Measurements from ENCODE around the gene PLEKHA1. TPM values are rescaled to one million over a fixed set of nuclear protein-coding genes. Genes with fewer than 3 reads are reported as not detected.
A peak's percentile ranks its signal among the peaks of the same experiment; 100 is the strongest.

The PLEKHA1 gene
- total and polyA plus RNA-seq, 2 of the 13 experiments (the other 11 are each of a cell fraction or from before 2014, with no cell fraction given), result 32.2 to 53.3 TPM

DNA sequence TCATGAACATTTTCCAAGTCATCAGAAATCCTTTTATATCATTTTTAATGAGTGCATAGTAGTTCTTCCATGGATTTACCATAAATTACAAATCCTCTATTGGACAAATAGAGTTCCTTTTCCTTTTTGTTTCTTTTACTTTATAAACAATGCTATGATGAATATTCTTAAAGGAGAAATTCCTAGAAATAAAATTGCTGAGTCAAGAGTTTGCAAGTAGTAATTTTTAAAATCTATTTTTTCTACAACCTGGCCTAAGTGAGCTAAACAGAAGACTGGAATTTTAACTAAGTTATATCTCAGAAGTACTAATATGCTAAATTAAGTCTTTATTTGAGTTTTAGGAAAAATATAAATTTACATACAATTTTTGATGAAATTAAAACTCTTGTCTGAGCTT lies 38.8 kb downstream of the PLEKHA1 start:
- H3K79me2 ChIP-seq (ENCODE audit: insufficient read depth, low read length), result no peaks in the 10 kb centered on the region
- H4K20me1 ChIP-seq (ENCODE audit: insufficient read depth, low read length), result no peaks in the 10 kb centered on the region
- no peaks in the 10 kb centered on the region for H3K27me3 ChIP-seq (ENCODE audit: control insufficient read depth in 1 of 2, insufficient read depth in 2 of 2, low read length in 2 of 2)
- CTCF ChIA-PET (ENCODE audit: low intra/inter-chr PET ratio, low total read pairs), result interaction anchor here (1.7 kb wide), 1 partner anchor 115 kb away, joined by 3 read pairs; no protein-coding TSS in a partner anchor
- DNase-seq (ENCODE audit: low spot score) (no peak), ATAC-seq (no peak), FAIRE-seq (no peak)
- intact Hi-C loops (cut with micrococcal nuclease; ENCODE audit: unreplicated experiment) (no loop called here), in situ Hi-C loops (cut with HindIII; ENCODE audit: extremely low pct_ligation_motif_present, low pct_unique_long_range_greater_than_20kb) (no loop called here)
- no peak overlapping the region for H2AFZ ChIP-seq (ENCODE audit: low read length)
- no TSS peak for BruUV-seq (replicated peaks)
- peaks cover 27 to 55% of the 10 kb centered on the region in 2 experiments for H3K36me3 ChIP-seq (replicated peaks in 1 of 2; ENCODE audit: control insufficient read depth in 1 of 2, insufficient read depth in 2 of 2, low read length in 2 of 2)
- POLR2A ChIA-PET, result interaction anchor here (1.0 to 1.8 kb wide), 2 partner anchors 38 to 103 kb away, joined by 4 read pairs; partner anchors contain the start of gene PLEKHA1
- no peak overlapping the region for H3K9ac ChIP-seq (ENCODE audit: insufficient read depth, low read depth, low read length)
- H3K4me2 ChIP-seq (ENCODE audit: low read depth, low read length), result no peak overlapping the region
- H3K9me3 ChIP-seq (ENCODE audit: low read length), result no peaks in the 10 kb centered on the region
- TF ChIP-seq ZZZ3 (CRISPR knock-in tag; IDR thresholded peaks at IDR 0.05; ENCODE audit: borderline replicate concordance) (no peak), MAFK (conservative IDR thresholded peaks at IDR 0.05 in 1 of 2, IDR thresholded peaks at IDR 0.05 in 1 of 2; ENCODE audit: low read length in 2 of 2) (peak; percentile 71 to 87), ZNF713 (CRISPR knock-in tag; IDR thresholded peaks at IDR 0.05) (no peak), RAD51 (IDR thresholded peaks at IDR 0.05; ENCODE audit: borderline replicate concordance) (no peak), ZNF629 (CRISPR knock-in tag; conservative IDR thresholded peaks at IDR 0.05) (no peak), ZNF143 (CRISPR knock-in tag; IDR thresholded peaks at IDR 0.05) (no peak), GZF1 (CRISPR knock-in tag; IDR thresholded peaks at IDR 0.05) (no peak), E2F1 (CRISPR knock-in tag; IDR thresholded peaks at IDR 0.05) (no peak), ZSCAN25 (CRISPR knock-in tag; IDR thresholded peaks at IDR 0.05) (no peak), RFX5 (IDR thresholded peaks at IDR 0.05; ENCODE audit: low read depth, low read length) (no peak), ETS1 (CRISPR knock-in tag; IDR thresholded peaks at IDR 0.05) (no peak), MAFF (IDR thresholded peaks at IDR 0.05; ENCODE audit: low read depth, low read length) (peak; percentile 70; the same call in 1 of the 2 replicates), TFDP1 (CRISPR knock-in tag; IDR thresholded peaks at IDR 0.05; ENCODE audit: borderline replicate concordance) (no peak)
- TF ChIP-seq, protein P1, sequence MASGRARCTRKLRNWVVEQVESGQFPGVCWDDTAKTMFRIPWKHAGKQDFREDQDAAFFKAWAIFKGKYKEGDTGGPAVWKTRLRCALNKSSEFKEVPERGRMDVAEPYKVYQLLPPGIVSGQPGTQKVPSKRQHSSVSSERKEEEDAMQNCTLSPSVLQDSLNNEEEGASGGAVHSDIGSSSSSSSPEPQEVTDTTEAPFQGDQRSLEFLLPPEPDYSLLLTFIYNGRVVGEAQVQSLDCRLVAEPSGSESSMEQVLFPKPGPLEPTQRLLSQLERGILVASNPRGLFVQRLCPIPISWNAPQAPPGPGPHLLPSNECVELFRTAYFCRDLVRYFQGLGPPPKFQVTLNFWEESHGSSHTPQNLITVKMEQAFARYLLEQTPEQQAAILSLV (CRISPR knock-in tag; IDR thresholded peaks at IDR 0.05; ENCODE audit: borderline replicate concordance), result no peak
- TF ChIP-seq, protein P2, sequence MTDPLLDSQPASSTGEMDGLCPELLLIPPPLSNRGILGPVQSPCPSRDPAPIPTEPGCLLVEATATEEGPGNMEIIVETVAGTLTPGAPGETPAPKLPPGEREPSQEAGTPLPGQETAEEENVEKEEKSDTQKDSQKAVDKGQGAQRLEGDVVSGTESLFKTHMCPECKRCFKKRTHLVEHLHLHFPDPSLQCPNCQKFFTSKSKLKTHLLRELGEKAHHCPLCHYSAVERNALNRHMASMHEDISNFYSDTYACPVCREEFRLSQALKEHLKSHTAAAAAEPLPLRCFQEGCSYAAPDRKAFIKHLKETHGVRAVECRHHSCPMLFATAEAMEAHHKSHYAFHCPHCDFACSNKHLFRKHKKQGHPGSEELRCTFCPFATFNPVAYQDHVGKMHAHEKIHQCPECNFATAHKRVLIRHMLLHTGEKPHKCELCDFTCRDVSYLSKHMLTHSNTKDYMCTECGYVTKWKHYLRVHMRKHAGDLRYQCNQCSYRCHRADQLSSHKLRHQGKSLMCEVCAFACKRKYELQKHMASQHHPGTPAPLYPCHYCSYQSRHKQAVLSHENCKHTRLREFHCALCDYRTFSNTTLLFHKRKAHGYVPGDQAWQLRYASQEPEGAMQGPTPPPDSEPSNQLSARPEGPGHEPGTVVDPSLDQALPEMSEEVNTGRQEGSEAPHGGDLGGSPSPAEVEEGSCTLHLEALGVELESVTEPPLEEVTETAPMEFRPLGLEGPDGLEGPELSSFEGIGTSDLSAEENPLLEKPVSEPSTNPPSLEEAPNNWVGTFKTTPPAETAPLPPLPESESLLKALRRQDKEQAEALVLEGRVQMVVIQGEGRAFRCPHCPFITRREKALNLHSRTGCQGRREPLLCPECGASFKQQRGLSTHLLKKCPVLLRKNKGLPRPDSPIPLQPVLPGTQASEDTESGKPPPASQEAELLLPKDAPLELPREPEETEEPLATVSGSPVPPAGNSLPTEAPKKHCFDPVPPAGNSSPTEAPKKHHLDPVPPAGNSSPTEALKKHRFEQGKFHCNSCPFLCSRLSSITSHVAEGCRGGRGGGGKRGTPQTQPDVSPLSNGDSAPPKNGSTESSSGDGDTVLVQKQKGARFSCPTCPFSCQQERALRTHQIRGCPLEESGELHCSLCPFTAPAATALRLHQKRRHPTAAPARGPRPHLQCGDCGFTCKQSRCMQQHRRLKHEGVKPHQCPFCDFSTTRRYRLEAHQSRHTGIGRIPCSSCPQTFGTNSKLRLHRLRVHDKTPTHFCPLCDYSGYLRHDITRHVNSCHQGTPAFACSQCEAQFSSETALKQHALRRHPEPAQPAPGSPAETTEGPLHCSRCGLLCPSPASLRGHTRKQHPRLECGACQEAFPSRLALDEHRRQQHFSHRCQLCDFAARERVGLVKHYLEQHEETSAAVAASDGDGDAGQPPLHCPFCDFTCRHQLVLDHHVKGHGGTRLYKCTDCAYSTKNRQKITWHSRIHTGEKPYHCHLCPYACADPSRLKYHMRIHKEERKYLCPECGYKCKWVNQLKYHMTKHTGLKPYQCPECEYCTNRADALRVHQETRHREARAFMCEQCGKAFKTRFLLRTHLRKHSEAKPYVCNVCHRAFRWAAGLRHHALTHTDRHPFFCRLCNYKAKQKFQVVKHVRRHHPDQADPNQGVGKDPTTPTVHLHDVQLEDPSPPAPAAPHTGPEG (CRISPR knock-in tag; IDR thresholded peaks at IDR 0.05), result no peak
- no peak overlapping the region for H3K27ac ChIP-seq (ENCODE audit: extremely low read length, insufficient read depth, low read length)
- no peak overlapping the region for H3K4me3 ChIP-seq (replicated peaks in 1 of 3; ENCODE audit: insufficient read depth in 1 of 3, low read depth in 2 of 3, low read length in 3 of 3)
- peaks cover 6% of the 10 kb centered on the region; the same call in 1 of the 2 replicates for H3K4me1 ChIP-seq (ENCODE audit: insufficient read depth, low read length)
